Measurements from ENCODE around the gene KANTR. TPM values are rescaled to one million over a fixed set of nuclear protein-coding genes. Genes with fewer than 3 reads are reported as not detected.

Gene KANTR
- polyA plus RNA-seq, 12 donors, result 5.6 to 17.7 (median 9.8) TPM; not detected in 1

GRCh38 chrX:53080628-53081580, 13.0 kb upstream of the KANTR start:
- no peak for DNase-seq

GRCh38 chrX:53081925-53082772, 11.8 kb upstream of the KANTR start, which contains the start of gene TSPYL2:
TSS of gene TSPYL2 (plus strand) at chrX:53082367. CDS start at chrX:53082499, 132 bp downstream.
- peak; percentile 94 for DNase-seq

- no peak for DNase-seq
These were observed 10.9 kb upstream of the KANTR start for GRCh38 chrX:53082773-53083616.

GRCh38 chrX:53084043-53084570, 9.8 kb upstream of the KANTR start:
- no peak for DNase-seq

GRCh38 chrX:53084863-53085262, 9.1 kb upstream of the KANTR start:
- DNase-seq, result no peak

- DNase-seq, result no peak
These were observed 8.2 kb upstream of the KANTR start for GRCh38 chrX:53085661-53086229.

- no peak for DNase-seq
These were observed 7.5 kb upstream of the KANTR start for GRCh38 chrX:53086464-53086863.

- DNase-seq, result no peak
These were observed 6.5 kb upstream of the KANTR start for GRCh38 chrX:53087388-53087831.

GRCh38 chrX:53088136-53088974, 5.6 kb upstream of the KANTR start:
- peak; percentile 69 for DNase-seq

GRCh38 chrX:53089224-53089842, 4.6 kb upstream of the KANTR start:
- peak; percentile 61 for DNase-seq

GRCh38 chrX:53089925-53090324, 4.0 kb upstream of the KANTR start:
- no peak for DNase-seq

GRCh38 chrX:53091354-53091753, 2.6 kb upstream of the KANTR start:
- no peak for DNase-seq

GRCh38 chrX:53093177-53093655, 726 bp upstream of the KANTR start:
- DNase-seq, result peak; percentile 68

GRCh38 chrX:53094582-53094905, 602 bp downstream of the KANTR start:
- no peak for DNase-seq

- no peak for DNase-seq
These were observed 1.9 kb downstream of the KANTR start for GRCh38 chrX:53095796-53096195.

- DNase-seq, result no peak
These were observed 21.1 kb downstream of the KANTR start for GRCh38 chrX:53114864-53115549.

GRCh38 chrX:53115550-53115874, 21.6 kb downstream of the KANTR start:
- no peak for DNase-seq

- DNase-seq, result peak; percentile 57
These were observed 22.2 kb downstream of the KANTR start for GRCh38 chrX:53116101-53116500.

GRCh38 chrX:53122013-53122412, 28.1 kb downstream of the KANTR start:
- no peak for DNase-seq

All from muscle of arm (tissue), 12 donors.